ENCODE measurements around the gene SLC22A2.

- TF ChIP-seq CTCF (conservative IDR thresholded peaks at IDR 0.05 in 1 of 2, IDR thresholded peaks at IDR 0.05 in 1 of 2; ENCODE audit: low read depth in 1 of 2, low read length in 2 of 2) (no peak), EZH2 (IDR thresholded peaks at IDR 0.05; ENCODE audit: low read length, missing control alignments) (no peak)
Measured at GRCh38 chr6:160201061-160201460, 57.6 kb downstream of the SLC22A2 start.

Data from fibroblast of lung (primary cell).